Pulmonary artery endothelial cell (primary cell): ENCODE measurements around the gene FBXO27. TPM values are rescaled to one million over a fixed set of nuclear protein-coding genes. Genes with fewer than 3 reads are reported as not detected.
"Not testable (repeated sequence)": the region's sequence is repeated elsewhere in the genome, so short reads cannot be mapped to it uniquely, and the experiment has no call there.

Experiments used
- DNase-seq: peaks from one replicate; pipeline ENCODE4 v3.0.0-alpha.2; 2011; ENCODE audit warnings: low read depth, low spot score
- total RNA-seq: library from RNA; depleted of rRNA; stranded (reverse); fragments of >200 nt; gene quantifications from 2 replicates; pipeline ENCODE4 v1.2.3, GENCODE V29; 2014

Gene FBXO27
- total RNA-seq, 1 donor from 2014 or later: 1.5 TPM

- DNase-seq: no peak
Measured at GRCh38 chr19:39045506-39045905, 13.2 kb upstream of the FBXO27 start.

DNA sequence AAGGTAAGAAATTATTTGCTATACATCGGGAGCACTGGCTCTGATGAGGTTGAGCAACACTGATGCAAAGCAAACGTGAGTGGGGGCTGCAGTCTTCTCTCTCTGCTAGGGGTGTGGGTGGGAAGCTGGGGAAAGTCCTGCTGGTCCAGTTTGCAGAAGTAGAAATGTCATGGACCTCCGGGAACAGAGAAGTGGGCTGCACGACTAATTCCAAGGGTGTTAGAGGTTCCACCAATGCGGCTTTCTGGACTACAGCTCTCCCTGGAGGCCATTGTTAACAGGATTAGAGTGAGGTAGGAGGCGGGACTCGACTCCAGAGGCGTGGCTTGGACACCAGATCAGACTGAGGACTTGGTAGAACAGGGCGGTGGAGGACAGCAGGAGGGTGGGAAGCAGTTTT is 5.7 kb upstream of the FBXO27 start:
- peak; percentile 11 for DNase-seq

DNA sequence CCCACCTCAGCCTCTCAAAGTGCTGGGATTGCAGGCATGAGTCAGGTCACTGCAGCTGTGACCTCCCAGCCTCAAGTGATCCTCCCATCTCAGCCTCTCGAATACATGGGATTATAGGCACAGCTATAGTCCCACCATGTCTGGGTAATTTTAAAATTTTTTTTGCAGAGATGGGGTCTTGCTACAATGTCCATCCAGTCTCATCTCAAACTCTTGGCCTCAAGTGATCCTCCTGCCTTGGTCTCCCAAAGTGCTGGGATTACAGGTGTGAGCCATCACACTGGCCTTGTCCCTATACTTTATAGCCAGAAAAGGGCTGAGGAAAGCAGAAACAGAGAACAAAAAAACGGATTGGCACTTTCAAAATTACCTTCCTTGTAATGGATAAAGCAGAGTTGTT is 4.8 kb upstream of the FBXO27 start:
- DNase-seq: no peak

- DNase-seq: no peak
Measured at GRCh38 chr19:39036581-39036980, 4.2 kb upstream of the FBXO27 start.

DNA sequence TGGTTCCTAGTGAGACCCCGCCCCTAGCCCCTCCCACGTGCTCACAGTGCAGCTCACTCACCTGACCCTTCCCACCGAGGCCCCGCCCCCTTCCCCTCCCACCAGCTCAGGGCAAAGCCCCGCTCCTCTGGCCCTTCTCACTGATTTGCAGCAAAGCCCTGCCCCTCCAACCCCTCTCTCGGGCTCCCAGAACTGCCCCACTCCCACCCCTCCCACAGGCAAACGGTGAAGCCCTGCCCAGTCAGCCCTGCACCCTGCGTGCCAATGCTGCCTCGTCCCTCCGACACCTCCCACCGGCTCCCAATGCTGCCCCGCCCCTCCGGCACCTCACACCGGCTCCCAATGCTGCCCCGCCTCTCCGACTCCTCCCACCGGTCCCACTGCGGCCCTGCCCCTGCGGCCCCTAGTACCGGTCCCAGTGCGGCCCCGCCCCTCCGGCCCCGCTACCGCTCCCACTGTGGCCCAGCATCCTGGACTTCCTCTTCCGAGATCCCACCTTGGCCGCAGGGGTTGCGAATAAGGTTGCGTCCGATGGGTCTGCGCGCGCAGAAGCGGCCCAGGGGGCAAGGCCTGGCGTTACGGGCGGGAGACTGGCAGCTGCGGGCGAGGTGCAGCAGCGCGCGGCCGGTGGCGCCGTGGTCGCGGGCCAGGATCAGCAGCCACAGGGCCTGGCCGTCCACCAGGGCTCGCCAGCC is 834 bp downstream of the FBXO27 start:
- no peak for DNase-seq

DNA sequence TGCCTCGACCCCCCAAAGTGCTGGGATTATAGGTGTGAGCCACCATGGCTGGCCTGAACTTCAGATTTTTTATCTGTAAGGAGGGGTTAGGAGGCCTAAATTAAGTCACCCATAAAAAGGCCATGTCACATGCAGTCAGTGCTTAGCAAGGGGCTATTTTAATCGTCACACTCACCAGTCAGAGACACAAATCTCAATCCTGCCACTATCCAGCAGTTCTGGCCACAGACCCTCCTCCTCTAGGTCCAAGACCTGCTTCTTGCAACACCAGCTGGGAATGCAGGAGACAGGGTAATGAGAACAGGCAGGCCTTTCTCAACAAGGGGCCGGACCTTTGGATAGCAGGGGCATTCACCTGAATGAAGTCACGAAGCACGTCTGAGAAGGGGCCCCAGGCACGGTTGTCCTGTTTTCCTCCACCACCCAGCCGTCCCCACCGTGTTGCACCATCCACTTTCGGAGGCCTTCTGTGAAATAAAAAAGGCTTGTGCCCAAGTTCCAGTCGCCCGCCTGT is 1.4 kb downstream of the FBXO27 start:
- DNase-seq: no peak

- DNase-seq: no peak
Measured at GRCh38 chr19:39024875-39025641, 7.3 kb downstream of the FBXO27 start.

- DNase-seq: no peak
Measured at GRCh38 chr19:39021063-39021462, 11.3 kb downstream of the FBXO27 start.

GRCh38 chr19:39017646-39018045 is 14.7 kb downstream of the FBXO27 start:
- no peak for DNase-seq

- DNase-seq: no peak
Measured at GRCh38 chr19:39017026-39017425, 15.3 kb downstream of the FBXO27 start.

- no peak for DNase-seq
Measured at GRCh38 chr19:39014037-39014436, 18.3 kb downstream of the FBXO27 start.

- DNase-seq: no peak
Measured at GRCh38 chr19:39009001-39009400, 23.3 kb downstream of the FBXO27 start.

DNA sequence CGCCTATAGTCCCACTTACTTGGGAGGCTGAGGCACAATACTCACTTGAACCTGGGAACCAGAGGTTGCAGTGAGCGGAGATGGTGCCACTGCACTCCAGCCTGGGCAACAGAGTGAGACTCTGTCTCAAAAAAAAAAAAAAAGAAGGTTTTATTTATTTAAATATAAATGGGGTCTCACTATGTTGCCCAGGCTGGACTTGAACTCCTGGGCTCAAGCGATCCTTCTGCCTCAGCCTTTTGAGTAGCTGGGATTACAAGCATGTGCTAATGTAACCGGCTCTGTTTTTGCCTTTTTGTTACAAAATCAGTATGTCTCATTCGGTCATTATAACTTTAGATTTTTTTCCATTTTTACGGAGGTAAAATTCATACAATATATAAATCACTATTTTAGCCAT is 24.2 kb downstream of the FBXO27 start:
- no peak for DNase-seq

DNA sequence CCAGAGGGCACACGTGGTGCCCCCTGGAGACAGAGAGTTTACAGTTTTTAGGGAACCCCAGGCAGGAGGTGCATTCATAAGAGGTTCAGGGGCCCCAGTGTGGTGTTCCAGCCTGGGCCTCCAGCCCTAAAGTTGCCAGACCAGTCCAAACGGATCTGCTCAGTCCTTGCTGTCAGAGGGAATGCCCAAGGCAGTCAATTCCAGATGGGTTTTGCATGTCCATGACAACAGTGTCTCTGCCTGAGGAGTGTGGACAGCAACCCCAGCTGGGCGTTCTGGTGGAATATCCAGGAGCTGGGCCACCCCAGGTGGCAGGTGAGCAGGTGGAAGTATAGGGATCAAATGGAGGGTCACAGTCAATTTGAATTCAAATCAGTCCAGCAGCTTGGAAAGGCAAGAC is 25.3 kb downstream of the FBXO27 start:
- no peak for DNase-seq

DNA sequence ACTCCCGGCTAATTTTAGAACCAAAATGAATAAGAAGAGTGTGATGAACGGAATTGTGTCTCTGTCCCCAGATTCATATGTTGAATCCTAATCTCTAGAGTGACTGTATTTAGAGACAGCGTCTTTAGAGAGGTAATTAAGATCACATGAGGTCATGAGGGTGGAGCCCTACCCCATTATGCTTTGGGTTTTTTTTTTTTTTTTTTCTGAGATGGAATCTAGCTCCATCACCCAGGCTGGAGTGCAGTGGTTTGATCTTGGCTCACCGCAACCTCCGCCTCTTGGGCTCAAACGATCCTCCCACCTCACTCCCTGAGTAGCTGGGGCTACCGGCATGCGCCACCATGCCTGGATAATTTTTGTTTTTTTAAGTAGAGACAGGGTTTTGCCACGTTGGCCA is 27.9 kb downstream of the FBXO27 start:
- DNase-seq: no peak

DNA sequence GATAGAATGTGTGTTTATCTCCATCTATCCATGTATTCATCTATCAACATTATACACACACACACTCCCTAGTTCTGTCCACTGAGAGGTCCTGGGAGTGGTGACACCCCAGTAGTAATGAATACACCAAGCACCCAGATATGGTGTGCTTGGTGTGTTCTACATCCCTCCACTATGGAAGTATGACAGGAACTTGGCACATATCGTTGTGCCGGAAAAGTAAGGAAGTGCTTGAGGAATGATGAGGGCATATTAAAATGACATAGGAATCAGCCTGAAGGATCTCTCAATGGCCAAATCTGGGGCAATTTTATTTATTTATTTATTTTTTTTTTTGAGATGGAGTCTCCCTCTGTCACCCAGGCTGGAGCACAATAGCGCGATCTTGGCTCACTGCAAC is 28.6 kb downstream of the FBXO27 start:
- DNase-seq: no peak

DNA sequence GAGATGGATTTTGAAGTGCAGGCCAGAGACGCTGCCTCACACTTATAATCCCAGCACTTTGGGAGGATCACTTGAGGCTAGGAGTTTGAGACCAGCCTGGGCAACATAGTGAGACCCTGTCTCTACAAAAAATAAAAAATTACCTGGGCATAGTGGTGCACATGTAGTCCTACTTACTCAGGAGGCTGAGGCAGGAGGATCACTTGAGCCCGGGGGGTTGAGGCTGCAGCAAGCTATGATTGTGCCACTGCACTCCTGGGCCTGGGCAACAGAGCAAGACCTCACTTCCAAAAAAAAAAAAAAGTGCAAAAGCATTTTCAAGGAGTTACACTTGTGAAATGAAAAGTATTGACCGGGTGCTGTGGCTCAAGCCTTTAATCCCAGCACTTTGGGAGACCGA is 29.2 kb downstream of the FBXO27 start:
- DNase-seq: no peak

GRCh38 chr19:39001041-39001440 is 31.3 kb downstream of the FBXO27 start:
- no peak for DNase-seq

DNA sequence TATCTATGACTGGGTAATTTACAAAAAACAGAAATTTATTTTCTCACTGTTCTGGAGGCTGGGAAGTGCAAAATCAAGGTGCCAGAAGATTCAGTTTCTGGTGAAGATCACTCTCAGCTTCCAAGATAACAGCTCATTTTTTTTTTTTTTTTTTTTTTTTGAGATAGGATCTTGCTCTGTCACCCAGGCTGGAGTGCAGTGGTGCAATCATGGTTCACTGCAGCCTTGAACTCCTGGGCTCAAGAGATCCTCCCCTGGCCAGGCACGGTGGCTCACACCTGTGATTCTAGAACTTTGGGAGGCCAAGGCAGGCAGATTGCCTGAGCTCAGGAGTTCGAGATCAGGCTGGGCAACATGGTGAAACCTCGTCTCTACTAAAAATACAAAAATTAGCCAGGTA is 34.8 kb downstream of the FBXO27 start:
- DNase-seq: not testable (repeated sequence)

- peak; percentile 35 for DNase-seq
Measured at GRCh38 chr19:38993271-38993670, 39.1 kb downstream of the FBXO27 start.

DNA sequence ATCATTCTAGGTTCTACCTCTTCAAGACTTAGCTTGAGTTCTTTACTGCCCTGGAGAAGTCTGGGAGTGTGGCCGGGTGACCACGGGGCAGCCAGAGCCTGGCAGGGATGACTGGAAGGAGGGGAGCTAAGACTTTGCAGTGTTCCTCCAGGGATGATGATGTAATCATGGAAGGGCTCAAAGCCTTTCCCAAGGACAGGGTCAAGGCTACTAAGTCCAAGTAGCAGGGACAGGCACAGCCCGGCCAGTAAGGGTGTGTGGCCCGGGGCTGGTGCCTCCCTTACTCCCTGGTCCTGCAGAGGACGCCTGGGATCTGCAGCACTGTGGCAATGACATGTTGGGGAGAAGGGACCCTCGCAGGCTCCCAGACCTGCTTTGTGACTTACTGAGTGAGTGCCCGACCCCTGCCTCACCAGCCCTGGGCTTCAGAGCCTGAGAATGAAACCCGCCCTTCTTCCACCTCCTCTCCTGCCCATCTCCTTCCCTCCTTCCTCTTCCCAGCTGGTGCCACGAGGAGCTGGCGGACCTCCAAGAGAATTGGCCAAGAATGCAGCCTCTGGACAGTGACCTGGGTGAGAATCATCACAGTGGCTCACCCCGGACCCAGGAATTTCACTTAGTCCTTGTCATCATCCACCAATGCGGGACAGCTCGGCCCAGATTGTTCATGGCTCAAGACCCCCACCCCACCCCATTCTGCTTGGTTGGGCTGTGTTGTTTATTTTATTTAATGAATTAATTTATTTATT is 41.2 kb downstream of the FBXO27 start:
- no peak for DNase-seq

- DNase-seq: not testable (repeated sequence)
Measured at GRCh38 chr19:38989614-38990013, 42.7 kb downstream of the FBXO27 start.
